SH-SY5Y (cell line): ENCODE measurements around the gene LRRC4C.

Experiments
- GATA2 ChIP-seq: IDR thresholded peaks from 2 replicates; pipeline ENCODE4 v1.6.1; 2011; ENCODE audit warnings: mild to moderate bottlenecking, low read depth, low read length
- GATA3 ChIP-seq: IDR thresholded peaks from 2 replicates; pipeline ENCODE4 v1.6.1; 2011; ENCODE audit warnings: low read depth, mild to moderate bottlenecking, low read length, moderate library complexity

DNA sequence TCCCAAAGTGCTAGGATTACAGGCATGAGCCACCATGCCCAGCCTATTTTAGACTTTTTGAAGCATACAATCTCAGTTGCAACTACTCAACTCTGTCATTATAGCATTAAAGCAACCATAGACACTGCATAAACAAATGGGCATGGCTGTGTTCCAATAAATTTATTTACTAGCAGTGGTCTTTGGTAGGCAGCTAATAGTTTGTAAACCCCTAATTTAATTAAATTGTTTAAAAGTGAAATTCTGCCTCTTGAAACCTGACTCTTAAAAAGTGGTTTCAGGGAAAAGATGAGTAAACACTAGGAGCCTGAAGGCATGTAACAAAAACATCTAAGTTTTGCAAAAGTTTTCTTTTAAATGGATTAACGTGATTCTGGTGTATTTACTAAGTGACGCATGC lies 1364.5 kb downstream of the LRRC4C start:
- TF ChIP-seq GATA3 (no peak), GATA2 (no peak)
